ENCODE measurements around the gene IRS2. TPM values are rescaled to one million over a fixed set of nuclear protein-coding genes. Genes with fewer than 3 reads are reported as not detected.

Gene IRS2
- total RNA-seq, 2 donors from 2014 or later: 47.8 to 59.8 TPM

DNA sequence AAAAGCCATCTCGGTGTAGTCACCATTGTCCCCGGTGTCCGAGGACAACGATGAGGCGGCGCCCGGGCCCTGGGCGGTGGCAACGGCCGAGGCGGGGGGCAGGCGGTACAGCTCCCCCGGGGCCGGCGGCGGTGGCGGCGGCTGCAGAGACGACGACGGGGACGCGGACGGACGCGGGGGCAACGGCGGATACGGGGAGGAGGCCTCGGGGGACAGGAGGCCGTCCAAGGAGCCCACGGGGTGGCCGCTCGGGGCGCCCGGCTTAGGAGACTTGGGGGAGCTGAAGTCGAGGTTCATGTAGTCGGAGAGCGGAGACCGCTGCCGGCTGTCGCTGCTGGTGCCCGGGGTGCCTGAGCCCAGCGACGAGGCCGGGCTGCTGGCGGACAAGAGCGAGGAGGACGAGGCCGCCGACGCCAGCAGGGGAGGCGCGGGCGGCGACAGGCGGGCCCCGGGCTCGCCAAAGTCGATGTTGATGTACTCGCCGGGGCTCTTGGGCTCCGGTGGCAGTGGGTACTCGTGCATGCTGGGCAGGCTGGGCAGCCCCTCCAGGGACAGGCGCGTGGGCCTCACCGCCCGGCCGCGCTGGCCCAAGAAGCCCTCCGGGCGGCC is 3.5 kb downstream of the IRS2 start:
- Histone ChIP-seq H3K27ac (no peak overlapping the region), H3K4me1 (ENCODE audit: control insufficient read depth in 1 of 2, low read depth in 2 of 2) (peaks cover 28 to 43% of the 10 kb centered on the region in 2 donors), H3K36me3 (peaks cover 35% of the 10 kb centered on the region), H3K27me3 (replicated peaks; ENCODE audit: insufficient read depth) (no peaks in the 10 kb centered on the region), H3K4me3 (peak overlapping the region; percentile 80), H3K9me3 (no peaks in the 10 kb centered on the region)
- ATAC-seq (ENCODE audit: insufficient number of reproducible peaks, low FRiP score, low read depth) (no peak), DNase-seq (ENCODE audit: low spot score) (no peak)
- TF ChIP-seq, protein P1, sequence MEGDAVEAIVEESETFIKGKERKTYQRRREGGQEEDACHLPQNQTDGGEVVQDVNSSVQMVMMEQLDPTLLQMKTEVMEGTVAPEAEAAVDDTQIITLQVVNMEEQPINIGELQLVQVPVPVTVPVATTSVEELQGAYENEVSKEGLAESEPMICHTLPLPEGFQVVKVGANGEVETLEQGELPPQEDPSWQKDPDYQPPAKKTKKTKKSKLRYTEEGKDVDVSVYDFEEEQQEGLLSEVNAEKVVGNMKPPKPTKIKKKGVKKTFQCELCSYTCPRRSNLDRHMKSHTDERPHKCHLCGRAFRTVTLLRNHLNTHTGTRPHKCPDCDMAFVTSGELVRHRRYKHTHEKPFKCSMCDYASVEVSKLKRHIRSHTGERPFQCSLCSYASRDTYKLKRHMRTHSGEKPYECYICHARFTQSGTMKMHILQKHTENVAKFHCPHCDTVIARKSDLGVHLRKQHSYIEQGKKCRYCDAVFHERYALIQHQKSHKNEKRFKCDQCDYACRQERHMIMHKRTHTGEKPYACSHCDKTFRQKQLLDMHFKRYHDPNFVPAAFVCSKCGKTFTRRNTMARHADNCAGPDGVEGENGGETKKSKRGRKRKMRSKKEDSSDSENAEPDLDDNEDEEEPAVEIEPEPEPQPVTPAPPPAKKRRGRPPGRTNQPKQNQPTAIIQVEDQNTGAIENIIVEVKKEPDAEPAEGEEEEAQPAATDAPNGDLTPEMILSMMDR (IDR thresholded peaks at IDR 0.05): no peak

DNA sequence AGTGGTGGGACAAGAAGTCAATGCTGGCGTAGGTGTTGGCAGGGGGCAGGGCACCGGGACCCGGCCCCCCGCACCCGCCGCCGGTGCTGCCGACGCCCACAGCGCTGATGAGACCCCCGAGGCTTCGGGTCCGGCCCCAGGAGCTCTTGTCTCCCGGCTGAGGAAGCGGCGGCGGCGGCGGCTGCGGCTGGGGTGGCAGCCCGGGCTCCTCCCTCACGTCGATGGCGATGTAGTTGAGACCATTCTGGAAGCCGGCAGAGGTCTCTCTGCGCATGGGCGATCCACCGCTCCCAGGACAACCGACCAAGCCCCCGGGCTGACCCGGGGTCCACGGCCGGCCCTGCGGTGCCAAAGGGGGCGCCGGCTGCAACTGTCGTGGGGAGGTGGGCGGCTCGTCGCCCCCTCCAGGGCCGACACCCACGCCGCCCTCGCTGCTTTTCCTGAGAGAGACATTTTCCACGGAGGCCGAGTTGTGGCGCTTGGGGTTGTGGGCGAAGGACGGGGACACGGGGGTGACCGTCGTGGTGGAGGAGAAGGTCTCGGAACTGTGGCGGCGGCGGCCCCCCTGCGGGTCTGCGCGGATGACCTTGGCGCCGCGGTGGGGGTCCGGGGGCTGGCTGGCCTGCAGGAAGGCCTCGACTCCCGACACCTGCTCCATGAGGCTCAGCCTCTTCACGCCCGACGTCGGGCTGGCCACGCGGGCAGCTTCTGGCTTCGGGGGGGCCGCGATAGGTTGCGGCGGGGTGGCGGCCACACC is 4.1 kb downstream of the IRS2 start:
- TF ChIP-seq, protein P1 (IDR thresholded peaks at IDR 0.05): no peak
- DNase-seq (ENCODE audit: low spot score) (no peak), ATAC-seq (ENCODE audit: insufficient number of reproducible peaks, low FRiP score, low read depth) (no peak)
- Histone ChIP-seq H3K4me3 (peak overlapping the region; percentile 80), H3K27ac (peak overlapping the region in 1 of 2 donors; percentile 50), H3K4me1 (ENCODE audit: control insufficient read depth in 1 of 2, low read depth in 2 of 2) (peaks cover 31 to 50% of the 10 kb centered on the region in 2 donors), H3K9me3 (no peaks in the 10 kb centered on the region), H3K27me3 (replicated peaks; ENCODE audit: insufficient read depth) (no peaks in the 10 kb centered on the region), H3K36me3 (peaks cover 35% of the 10 kb centered on the region)

DNA sequence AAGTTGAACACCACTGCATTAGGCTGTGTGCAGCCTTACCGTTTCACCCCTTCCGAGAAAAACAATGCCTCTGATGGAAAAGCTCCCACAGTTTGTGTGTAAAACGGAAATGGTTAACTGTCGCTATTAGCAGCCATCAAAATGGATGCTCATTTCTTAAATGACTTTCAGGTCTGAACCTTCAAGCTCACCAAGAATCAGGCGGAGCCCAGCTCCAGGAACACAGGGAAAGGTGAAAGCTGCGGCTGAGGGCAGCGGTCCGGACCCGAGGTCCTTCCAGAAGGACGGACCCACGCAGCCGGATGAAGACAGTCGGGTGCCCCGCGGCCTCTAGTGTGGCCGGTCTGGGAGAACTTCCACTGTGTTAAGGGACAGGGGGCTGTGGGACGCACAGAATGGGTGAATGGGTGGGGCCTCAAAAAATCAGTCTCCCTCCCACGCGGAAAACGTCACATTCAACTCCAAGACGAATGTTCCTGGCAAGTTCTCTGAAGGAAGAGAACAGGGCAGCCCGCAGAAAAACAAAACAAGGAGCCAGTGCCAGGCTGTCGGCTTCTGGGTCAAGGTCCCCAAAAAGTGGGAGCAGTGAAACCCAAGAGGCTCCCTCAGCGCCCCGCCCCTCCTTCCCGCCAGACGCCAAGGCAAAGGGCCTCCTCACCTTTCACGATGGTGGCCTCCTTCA is 4.9 kb downstream of the IRS2 start:
- Histone ChIP-seq H3K36me3 (peaks cover 35% of the 10 kb centered on the region), H3K27ac (peak overlapping the region; percentile 34 to 50), H3K4me1 (ENCODE audit: control insufficient read depth in 1 of 2, low read depth in 2 of 2) (peaks cover 38 to 57% of the 10 kb centered on the region in 2 donors), H3K27me3 (replicated peaks; ENCODE audit: insufficient read depth) (no peaks in the 10 kb centered on the region), H3K4me3 (peak overlapping the region; percentile 80), H3K9me3 (no peaks in the 10 kb centered on the region)
- ATAC-seq (ENCODE audit: insufficient number of reproducible peaks, low FRiP score, low read depth): no peak
- TF ChIP-seq, protein P1 (IDR thresholded peaks at IDR 0.05): no peak
- DNase-seq (ENCODE audit: low spot score): no peak

DNA sequence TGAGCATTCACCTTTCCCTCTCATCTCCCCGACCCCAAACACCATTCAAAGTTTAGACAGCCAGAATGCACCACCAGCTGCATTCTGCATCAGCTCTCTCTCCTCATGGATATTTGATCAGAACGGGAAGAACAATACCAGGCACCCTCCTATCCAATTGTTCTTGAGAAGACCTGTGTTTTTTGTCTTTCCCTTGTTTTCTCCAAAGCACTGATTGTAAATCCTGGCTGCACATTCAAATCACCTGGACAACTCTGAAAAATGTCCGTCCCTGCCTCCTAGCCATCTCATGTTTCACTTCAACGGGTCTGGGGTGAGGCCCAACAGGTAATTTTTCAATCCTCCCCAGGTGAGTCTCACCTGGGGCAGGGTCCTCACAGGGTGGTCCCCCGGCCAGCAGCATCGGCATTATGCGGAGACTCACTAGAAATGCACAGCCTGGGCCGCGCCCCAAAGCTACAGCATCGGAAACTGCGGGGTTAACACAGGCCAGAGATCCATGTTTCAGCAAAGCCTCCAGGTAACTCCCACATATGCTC is 5.5 kb downstream of the IRS2 start:
- Histone ChIP-seq H3K27ac (peak overlapping the region in 1 of 2 donors; percentile 34), H3K4me1 (ENCODE audit: control insufficient read depth in 1 of 2, low read depth in 2 of 2) (peaks cover 38 to 63% of the 10 kb centered on the region in 2 donors)
- no peak for ATAC-seq (ENCODE audit: insufficient number of reproducible peaks, low FRiP score, low read depth)

More for the DNA sequence above, 5.5 kb downstream of the IRS2 start:
- H3K4me3 ChIP-seq: peak overlapping the region; percentile 80
- no peak for DNase-seq (ENCODE audit: low spot score)
- peaks cover 35% of the 10 kb centered on the region for H3K36me3 ChIP-seq
- no peaks in the 10 kb centered on the region for H3K9me3 ChIP-seq
- TF ChIP-seq, protein P1 (IDR thresholded peaks at IDR 0.05): no peak
- no peaks in the 10 kb centered on the region for H3K27me3 ChIP-seq (replicated peaks; ENCODE audit: insufficient read depth)

All from thoracic aorta (tissue), 2 donors.